Measurements from ENCODE around the gene UPF3A.
"Not testable (repeated sequence)": the region's sequence is repeated elsewhere in the genome, so short reads cannot be mapped to it uniquely, and the experiment has no call there.

GRCh38 chr13:114333881-114334280, 52.5 kb downstream of the UPF3A start:
- not testable (repeated sequence) for TF ChIP-seq ELK1 (IDR thresholded peaks at IDR 0.05; ENCODE audit: borderline replicate concordance, low read depth, low read length); CTCF (conservative IDR thresholded peaks at IDR 0.05; ENCODE audit: low read depth, low read length); MAZ (IDR thresholded peaks at IDR 0.05; ENCODE audit: borderline replicate concordance, low read depth, low read length); SMC3 (IDR thresholded peaks at IDR 0.05; ENCODE audit: low read depth, low read length); MAFK (IDR thresholded peaks at IDR 0.05; ENCODE audit: low read depth, low read length); BHLHE40 (IDR thresholded peaks at IDR 0.05; ENCODE audit: low read depth, low read length); POLR2A (IDR thresholded peaks at IDR 0.05; ENCODE audit: low read depth, low read length); RFX5 (IDR thresholded peaks at IDR 0.05; ENCODE audit: low read depth, low read length); CEBPB (IDR thresholded peaks at IDR 0.05; ENCODE audit: low read depth, low read length); RCOR1 (IDR thresholded peaks at IDR 0.05; ENCODE audit: insufficient replicate concordance, low read length); MXI1 (IDR thresholded peaks at IDR 0.05; ENCODE audit: borderline replicate concordance, low read depth, low read length); CHD1 (IDR thresholded peaks at IDR 0.05; ENCODE audit: low read depth, low read length); FOS (IDR thresholded peaks at IDR 0.05; ENCODE audit: low read depth, low read length)
- TF ChIP-seq, protein P1, sequence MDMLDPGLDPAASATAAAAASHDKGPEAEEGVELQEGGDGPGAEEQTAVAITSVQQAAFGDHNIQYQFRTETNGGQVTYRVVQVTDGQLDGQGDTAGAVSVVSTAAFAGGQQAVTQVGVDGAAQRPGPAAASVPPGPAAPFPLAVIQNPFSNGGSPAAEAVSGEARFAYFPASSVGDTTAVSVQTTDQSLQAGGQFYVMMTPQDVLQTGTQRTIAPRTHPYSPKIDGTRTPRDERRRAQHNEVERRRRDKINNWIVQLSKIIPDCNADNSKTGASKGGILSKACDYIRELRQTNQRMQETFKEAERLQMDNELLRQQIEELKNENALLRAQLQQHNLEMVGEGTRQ (IDR thresholded peaks at IDR 0.05; ENCODE audit: low read depth, low read length) = not testable (repeated sequence)
